Spleen (tissue), 11 donors: Measurements from ENCODE around the gene AP1G2. TPM values are rescaled to one million over a fixed set of nuclear protein-coding genes. Genes with fewer than 3 reads are reported as not detected.
A peak's percentile ranks its signal among the peaks of the same experiment; 100 is the strongest.

ENCODE experiments used
- DNase-seq: peaks from one replicate; pipeline ENCODE4 v3.0.0-alpha.2; 2020
- H3K27ac ChIP-seq, 8 donors: fragments of 200-600 bp; sonication (generic) in 7 of 8; 1 replicate in 4 of 8; 2 replicates in 4 of 8; pipeline versions ENCODE4 v1.5.0 to v1.8.0; 2016 to 2021; ENCODE audit warnings: inconsistent platforms in 4 of 8, mild to moderate bottlenecking in 4 of 8, moderate library complexity in 1 of 8
- H3K27me3 ChIP-seq, 7 donors: fragments of 200-600 bp; sonication (generic) in 6 of 7; replicated peaks in 1 of 7; 1 replicate in 4 of 7; 2 replicates in 3 of 7; pipeline versions ENCODE4 v1.5.0 to v1.8.0; 2016 to 2021; ENCODE audit warnings: inconsistent platforms in 3 of 7, mild to moderate bottlenecking in 1 of 7
- H3K36me3 ChIP-seq, 6 donors: fragments of 200-600 bp; sonication (generic) in 5 of 6; 1 replicate in 4 of 6; 2 replicates in 2 of 6; pipeline versions ENCODE4 v1.5.0 to v1.8.0; 2016 to 2021; ENCODE audit warnings: inconsistent platforms in 2 of 6
- H3K4me1 ChIP-seq, 6 donors: fragments of 200-600 bp; sonication (generic) in 5 of 6; 1 replicate in 3 of 6; 2 replicates in 3 of 6; pipeline versions ENCODE4 v1.5.0 to v1.8.0; 2016 to 2021; ENCODE audit warnings: inconsistent platforms in 3 of 6
- H3K4me3 ChIP-seq, 8 donors: fragments of 200-600 bp; sonication (generic) in 7 of 8; 1 replicate in 4 of 8; 2 replicates in 4 of 8; pipeline versions ENCODE4 v1.5.0 to v1.8.0; 2016 to 2021; ENCODE audit warnings: inconsistent platforms in 4 of 8, mild to moderate bottlenecking in 4 of 8, moderate library complexity in 2 of 8
- H3K9me3 ChIP-seq, 8 donors: fragments of 200-600 bp; sonication (generic) in 7 of 8; 1 replicate in 4 of 8; 2 replicates in 4 of 8; pipeline versions ENCODE4 v1.5.0 to v1.8.0; 2016 to 2021; ENCODE audit warnings: inconsistent platforms in 4 of 8
- POLR2A ChIP-seq, 3 donors: fragments of 450-650 bp; IDR thresholded peaks; one replicate each; pipeline ENCODE4 v1.5.1; 2017; ENCODE audit warnings: antibody characterized with exemption in 3 of 3, mild to moderate bottlenecking in 1 of 3
- POLR2AphosphoS5 ChIP-seq, 3 donors: sonication (generic); formaldehyde crosslinking; IDR thresholded peaks; one replicate each; pipeline ENCODE4 v1.5.1; 2017; ENCODE audit warnings: antibody characterized with exemption in 3 of 3
- WGBS, 5 donors: extraction: QIAGEN DNeasy Blood & Tissue Kit in 3 of 5; methylation state at CpG; one replicate each; pipeline versions ENCODE4 v1.1.5 to v1.1.7; 2013 to 2018; 5-methylcytosine and 5-hydroxymethylcytosine counted together
- intact Hi-C: fragments of 100-400 bp; cut with DNase I; formaldehyde crosslinking; loops from one replicate; pipeline ENCODE4 v1.15.0; 2023; ENCODE audit warnings: low total_unique reads
- polyA plus RNA-seq, 3 donors: library from polyadenylated mRNA; stranded (reverse); fragments of 200-250 nt; gene quantifications; one replicate each; pipeline ENCODE4 v1.2.1, GENCODE V29; 2013
- total RNA-seq, 7 donors: library from RNA; depleted of rRNA in 3 of 7; stranded (reverse); fragments of >200 nt in 3 of 7; fragmentation: NEBNext Ultra II Directional in 4 of 7; extraction: Animal tissue kit (Norgen Biotek cat#: 25700) in 4 of 7; gene quantifications; one replicate each; pipeline versions ENCODE4 v1.1.0 to v1.2.1, GENCODE V29; 2016 to 2021
- TF ChIP-seq, protein P1 (sequence below), 11 experiments: fragments of 200-600 bp in 7 of 11; fragments of 450-650 bp in 4 of 11; sonication (generic) in 4 of 11; IDR thresholded peaks in 8 of 11; conservative IDR thresholded peaks in 3 of 11; 1 replicate in 7 of 11; 2 replicates in 4 of 11; pipeline versions ENCODE4 v1.4.0 to v1.8.0; 2016 to 2021; ENCODE audit warnings: antibody characterized with exemption in 11 of 11, inconsistent platforms in 4 of 11, mild to moderate bottlenecking in 1 of 11
- donor health status: healthy with polysubstance abuse.
- donor health status: DM: no; HTN: no; CAD: no; lungs with moderate emphysema.
- donor health status: DM: no; HTN: no; CAD: no.
- donor health status: Bipolar disorder and iron deficiency.
- donor health status: healthy.
- donor health status: DM: no; HTN: no; CAD: no.
- donor health status: DM: yes; HTN: yes; CAD: no.

The AP1G2 gene
- total and polyA plus RNA-seq, 10 donors = 126 to 267 (median 187) TPM

DNA sequence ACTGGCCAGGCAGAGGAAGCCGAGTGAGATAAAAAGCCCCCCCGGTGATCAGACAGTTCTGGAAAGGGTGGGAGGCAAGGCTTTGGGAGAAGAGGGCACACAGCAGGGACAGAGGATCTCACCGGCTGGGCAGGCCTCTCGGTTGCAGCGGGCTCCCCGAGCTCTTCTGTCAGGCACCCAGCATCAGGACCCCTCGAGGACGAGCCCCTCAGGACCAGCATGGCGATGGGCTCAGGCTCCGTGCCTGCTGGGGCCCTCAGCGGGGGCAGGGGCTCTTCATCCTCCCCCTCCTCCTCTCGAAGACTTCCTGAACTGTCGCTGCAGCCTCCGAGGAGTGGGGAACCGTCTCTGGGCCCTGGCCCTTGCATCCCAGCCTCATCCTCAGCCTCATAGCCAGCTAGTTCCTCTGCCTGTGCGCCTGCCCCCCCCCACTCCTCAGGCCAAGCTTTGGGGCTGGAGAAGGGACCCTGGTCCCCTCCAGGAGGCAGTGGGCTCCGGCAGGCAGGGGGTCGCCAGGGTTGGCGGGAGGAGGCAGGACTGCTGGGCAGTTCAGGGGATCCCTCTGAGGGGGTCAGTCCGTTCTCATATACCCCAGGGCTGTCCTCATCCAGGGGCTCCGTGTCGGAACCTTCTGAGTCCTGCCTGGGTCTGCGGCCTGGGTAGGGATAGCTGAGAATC, 3.4 kb upstream of the AP1G2 start:
- WGBS, 5 donors = 80 to 92% (median 87%) methylated on average over 14 to 23 of the region's 23 CpGs
- peaks cover 5 to 62% (median 41%) of the 10 kb centered on the region in 6 donors for H3K4me1 ChIP-seq
- peaks cover 0 to 4% (median 1%) of the 10 kb centered on the region in 6 donors for H3K36me3 ChIP-seq
- DNase-seq = no peak
- H3K27me3 ChIP-seq = peaks cover 0 to 28% (median 11%) of the 10 kb centered on the region in 7 donors
- no peaks in the 10 kb centered on the region for H3K9me3 ChIP-seq
- H3K4me3 ChIP-seq = peak overlapping the region in 1 of 8 donors; percentile 28
- H3K27ac ChIP-seq = peak overlapping the region in 1 of 8 donors; percentile 76
- intact Hi-C loops = no loop called here
- TF ChIP-seq, protein P1, sequence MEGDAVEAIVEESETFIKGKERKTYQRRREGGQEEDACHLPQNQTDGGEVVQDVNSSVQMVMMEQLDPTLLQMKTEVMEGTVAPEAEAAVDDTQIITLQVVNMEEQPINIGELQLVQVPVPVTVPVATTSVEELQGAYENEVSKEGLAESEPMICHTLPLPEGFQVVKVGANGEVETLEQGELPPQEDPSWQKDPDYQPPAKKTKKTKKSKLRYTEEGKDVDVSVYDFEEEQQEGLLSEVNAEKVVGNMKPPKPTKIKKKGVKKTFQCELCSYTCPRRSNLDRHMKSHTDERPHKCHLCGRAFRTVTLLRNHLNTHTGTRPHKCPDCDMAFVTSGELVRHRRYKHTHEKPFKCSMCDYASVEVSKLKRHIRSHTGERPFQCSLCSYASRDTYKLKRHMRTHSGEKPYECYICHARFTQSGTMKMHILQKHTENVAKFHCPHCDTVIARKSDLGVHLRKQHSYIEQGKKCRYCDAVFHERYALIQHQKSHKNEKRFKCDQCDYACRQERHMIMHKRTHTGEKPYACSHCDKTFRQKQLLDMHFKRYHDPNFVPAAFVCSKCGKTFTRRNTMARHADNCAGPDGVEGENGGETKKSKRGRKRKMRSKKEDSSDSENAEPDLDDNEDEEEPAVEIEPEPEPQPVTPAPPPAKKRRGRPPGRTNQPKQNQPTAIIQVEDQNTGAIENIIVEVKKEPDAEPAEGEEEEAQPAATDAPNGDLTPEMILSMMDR (IDR thresholded peaks at IDR 0.05 in 8 of 11, conservative IDR thresholded peaks at IDR 0.05 in 3 of 11) = no peak
- TF ChIP-seq POLR2AphosphoS5 (IDR thresholded peaks at IDR 0.05) = no peak
- TF ChIP-seq POLR2A (IDR thresholded peaks at IDR 0.05) = no peak

DNA sequence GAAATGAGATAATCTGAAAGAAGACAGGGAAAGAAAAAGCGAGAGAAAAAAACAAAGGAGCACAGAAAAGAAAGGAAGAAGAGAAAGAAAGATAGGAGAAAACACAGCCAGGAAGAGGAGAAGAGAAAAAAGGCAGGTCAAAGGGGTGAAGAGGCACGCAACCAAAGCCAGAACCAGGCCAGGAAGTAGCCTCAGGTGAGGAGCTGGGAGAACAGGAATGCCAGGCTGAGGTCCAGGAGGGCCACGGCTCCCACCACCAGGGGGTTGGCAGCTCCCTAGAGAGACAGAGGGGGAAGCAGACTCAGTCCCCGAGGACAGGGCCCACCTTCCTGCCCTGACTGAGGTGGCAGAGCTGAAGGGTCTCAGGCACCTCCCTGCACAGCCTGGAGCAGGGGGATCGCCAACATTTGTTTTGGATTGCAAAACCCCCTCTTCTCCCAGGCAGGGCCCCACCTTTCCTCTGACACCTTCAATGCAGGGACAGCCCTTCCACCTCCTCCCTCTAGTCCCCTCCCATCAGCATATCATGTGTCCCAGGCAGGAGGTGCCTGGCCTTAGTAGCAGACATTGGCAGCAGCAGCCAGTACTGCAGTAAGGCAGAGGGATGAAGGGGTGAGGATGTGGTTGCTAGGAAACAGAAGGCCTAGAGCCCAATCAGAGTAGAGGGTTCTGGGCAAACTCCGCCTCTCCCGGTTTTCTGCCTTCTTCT, 2.0 kb upstream of the AP1G2 start:
- Histone ChIP-seq H3K9me3 (no peaks in the 10 kb centered on the region), H3K36me3 (peaks cover 0 to 17% (median 14%) of the 10 kb centered on the region in 6 donors), H3K27me3 (peaks cover 0 to 14% (median 0%) of the 10 kb centered on the region in 7 donors), H3K4me1 (peaks cover 5 to 64% (median 41%) of the 10 kb centered on the region in 6 donors), H3K4me3 (no peak overlapping the region), H3K27ac (peak overlapping the region in 1 of 8 donors; percentile 18)
- DNase-seq = no peak
- no peak for TF ChIP-seq POLR2AphosphoS5 (IDR thresholded peaks at IDR 0.05)
- no peak for TF ChIP-seq POLR2A (IDR thresholded peaks at IDR 0.05)
- TF ChIP-seq, protein P1 (IDR thresholded peaks at IDR 0.05 in 8 of 11, conservative IDR thresholded peaks at IDR 0.05 in 3 of 11) = no peak
- intact Hi-C loops = loop anchor here (10.0 kb wide), 1 partner anchor 245 kb away; the partner anchor contains the start of gene PABPN1
- 68 to 83% (median 74%) methylated on average over 6 to 7 of the region's 7 CpGs for WGBS, 5 donors

DNA sequence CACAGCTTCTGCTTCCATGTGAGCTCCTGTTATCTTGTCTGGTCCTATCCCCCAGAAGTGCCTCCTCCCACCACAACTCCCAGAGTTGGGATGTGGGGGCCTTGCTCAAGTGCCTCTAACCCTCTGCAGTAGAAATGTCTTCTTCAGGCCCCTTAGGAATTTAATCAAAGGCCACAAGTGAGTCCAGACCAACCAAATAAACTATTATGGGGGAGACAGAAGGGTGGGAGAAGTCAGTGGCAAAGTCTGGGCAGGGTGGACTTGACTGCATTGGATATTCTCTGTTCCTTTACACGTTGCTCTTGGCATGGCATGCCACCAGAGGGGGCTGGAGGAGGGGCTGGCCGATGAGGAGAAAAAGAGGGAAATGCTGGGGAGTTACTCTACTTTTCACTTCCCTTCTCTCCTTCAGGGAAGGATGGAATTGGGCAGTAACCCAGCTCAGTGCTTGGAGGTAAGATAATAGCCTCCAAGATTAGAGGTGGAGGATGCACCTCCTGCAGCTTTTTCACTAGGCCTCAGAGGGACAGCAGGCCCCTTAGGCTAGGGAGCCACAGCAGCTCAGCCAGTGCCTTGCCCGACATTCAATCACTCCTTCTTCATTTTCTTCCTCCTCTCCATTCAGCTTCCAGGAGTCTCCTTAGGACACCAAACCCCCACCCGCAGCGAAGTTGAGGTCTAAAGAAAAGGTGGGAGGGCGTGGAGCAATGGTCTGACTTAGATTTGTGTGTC, 1.2 kb upstream of the AP1G2 start:
- TF ChIP-seq, protein P1 (IDR thresholded peaks at IDR 0.05 in 8 of 11, conservative IDR thresholded peaks at IDR 0.05 in 3 of 11) = peak in 5 of 11 experiments; percentile 23 to 40 (median 31)
- TF ChIP-seq POLR2AphosphoS5 (IDR thresholded peaks at IDR 0.05) = no peak
- intact Hi-C loops = loop anchor here (10.0 kb wide), 1 partner anchor 244 kb away; the partner anchor contains the start of gene PABPN1
- H3K9me3 ChIP-seq = no peaks in the 10 kb centered on the region
- 60 to 68% (median 65%) methylated on average over 6 of the region's 6 CpGs for WGBS, 5 donors
- no peak overlapping the region for H3K4me3 ChIP-seq
- H3K36me3 ChIP-seq = peaks cover 0 to 26% (median 23%) of the 10 kb centered on the region in 6 donors
- peak overlapping the region in 5 of 8 donors; percentile 84 to 94 (median 89) for H3K27ac ChIP-seq
- no peak for DNase-seq
- peaks cover 5 to 72% (median 41%) of the 10 kb centered on the region in 6 donors for H3K4me1 ChIP-seq
- peaks cover 0 to 7% (median 0%) of the 10 kb centered on the region in 7 donors for H3K27me3 ChIP-seq
